OCI-LY3 (cell line): ENCODE data around the gene LITAFD.
"Not testable (repeated sequence)": the region's sequence is repeated elsewhere in the genome, so short reads cannot be mapped to it uniquely, and the experiment has no call there.

Experiments
- H2AFZ ChIP-seq: fragments of 200-600, 300-600 bp; shearing (Covaris generic); 2 replicates; pipeline ENCODE4 v1.6.0; 2014; ENCODE audit warnings: antibody characterized with exemption, low read depth, low read length
- H3K27ac ChIP-seq: fragments of 200-600, 300-600 bp; sonication (generic); 2 replicates; pipeline ENCODE4 v1.5.1; 2014; ENCODE audit warnings: mild to moderate bottlenecking, low read length, moderate library complexity, mixed read lengths
- H3K27me3 ChIP-seq: fragments of 200-600, 300-600 bp; sonication (generic); 2 replicates; pipeline ENCODE4 v1.6.1; 2014; ENCODE audit warnings: low read depth, low read length, mixed read lengths
- H3K36me3 ChIP-seq: fragments of 200-600, 300-600 bp; sonication (generic); replicated peaks from 2 replicates; pipeline ENCODE3; 2014; ENCODE audit warnings: low read depth, low read length, mixed read lengths
- H3K4me1 ChIP-seq: fragments of 300-600, 200-600 bp; sonication (generic); 2 replicates; pipeline ENCODE4 v1.6.1; 2014; ENCODE audit warnings: low read length, mixed read lengths
- H3K4me2 ChIP-seq: fragments of 200-600, 300-600 bp; sonication (generic); 2 replicates; pipeline ENCODE4 v1.6.1; 2014; ENCODE audit warnings: low read length, mixed read lengths
- H3K4me3 ChIP-seq: fragments of 300-600, 200-600 bp; sonication (generic); 2 replicates; pipeline ENCODE4 v1.5.1; 2014; ENCODE audit warnings: antibody characterized with exemption, mild to moderate bottlenecking, low read length, moderate library complexity
- H3K79me2 ChIP-seq: fragments of 300-600, 200-600 bp; shearing (Covaris generic); 2 replicates; pipeline ENCODE4 v1.6.1; 2014; ENCODE audit warnings: mild to moderate bottlenecking, low read length, mixed read lengths
- H3K9ac ChIP-seq: fragments of 300-600, 200-600 bp; shearing (Covaris generic); 2 replicates; pipeline ENCODE4 v1.6.0; 2014; ENCODE audit warnings: mild to moderate bottlenecking, low read length, moderate library complexity
- H3K9me3 ChIP-seq: fragments of 200-600, 300-600 bp; shearing (Covaris generic); 2 replicates; pipeline ENCODE4 v1.6.1; 2014; ENCODE audit warnings: low read length, mixed read lengths; ENCODE audit not compliant: insufficient read depth
- H4K20me1 ChIP-seq: fragments of 200-600, 300-600 bp; sonication (generic); 2 replicates; pipeline ENCODE4 v1.6.1; 2016; ENCODE audit warnings: low read length, mixed read lengths; ENCODE audit not compliant: insufficient read depth
- EZH2phosphoT487 ChIP-seq: fragments of 200-600 bp; shearing (Covaris generic); IDR thresholded peaks from 2 replicates; pipeline ENCODE4 v1.6.1; 2018; ENCODE audit warnings: antibody characterized with exemption, mixed run types, low read depth
- TF ChIP-seq, protein P1 (sequence below): fragments of 200-600, 300-600 bp; sonication (generic); IDR thresholded peaks from 2 replicates; pipeline ENCODE4 v1.5.1; 2014; ENCODE audit warnings: antibody characterized with exemption, low read length, low read depth

LITAFD gene

GRCh38 chr16:8882041-8882617 is at the start of gene LITAFD:
LITAFD (plus strand) TSS chr16:8882351; CDS start chr16:8884356, 2,005 bp downstream.
- Histone ChIP-seq H3K27ac (no peak within 1 kb of the TSS), H3K4me3 (no peak within 1 kb of the TSS), H3K79me2 (no peaks in the 10 kb centered on the region), H3K27me3 (0 out of 2 replicates have a peak, but pooled peaks cover 8% of the 10 kb centered on the region), H4K20me1 (0 out of 2 replicates have a peak, but pooled peaks cover 2% of the 10 kb centered on the region), H3K9ac (no peak within 1 kb of the TSS), H3K4me1 (peaks cover 11% of the 10 kb centered on the region), H3K9me3 (no peaks in the 10 kb centered on the region), H3K36me3 (no peaks in the 10 kb centered on the region), H3K4me2 (no peak within 1 kb of the TSS), H2AFZ (no peak within 1 kb of the TSS)
- TF ChIP-seq EZH2phosphoT487, result no peak
- TF ChIP-seq, protein P1, sequence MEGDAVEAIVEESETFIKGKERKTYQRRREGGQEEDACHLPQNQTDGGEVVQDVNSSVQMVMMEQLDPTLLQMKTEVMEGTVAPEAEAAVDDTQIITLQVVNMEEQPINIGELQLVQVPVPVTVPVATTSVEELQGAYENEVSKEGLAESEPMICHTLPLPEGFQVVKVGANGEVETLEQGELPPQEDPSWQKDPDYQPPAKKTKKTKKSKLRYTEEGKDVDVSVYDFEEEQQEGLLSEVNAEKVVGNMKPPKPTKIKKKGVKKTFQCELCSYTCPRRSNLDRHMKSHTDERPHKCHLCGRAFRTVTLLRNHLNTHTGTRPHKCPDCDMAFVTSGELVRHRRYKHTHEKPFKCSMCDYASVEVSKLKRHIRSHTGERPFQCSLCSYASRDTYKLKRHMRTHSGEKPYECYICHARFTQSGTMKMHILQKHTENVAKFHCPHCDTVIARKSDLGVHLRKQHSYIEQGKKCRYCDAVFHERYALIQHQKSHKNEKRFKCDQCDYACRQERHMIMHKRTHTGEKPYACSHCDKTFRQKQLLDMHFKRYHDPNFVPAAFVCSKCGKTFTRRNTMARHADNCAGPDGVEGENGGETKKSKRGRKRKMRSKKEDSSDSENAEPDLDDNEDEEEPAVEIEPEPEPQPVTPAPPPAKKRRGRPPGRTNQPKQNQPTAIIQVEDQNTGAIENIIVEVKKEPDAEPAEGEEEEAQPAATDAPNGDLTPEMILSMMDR, result no peak

GRCh38 chr16:8832717-8833105 is 49.4 kb upstream of the LITAFD start:
- TF ChIP-seq, protein P1, result no peak
- TF ChIP-seq EZH2phosphoT487, result no peak
- Histone ChIP-seq H3K9ac (no peak overlapping the region), H3K4me1 (no peaks in the 10 kb centered on the region), H3K4me3 (no peak overlapping the region), H4K20me1 (no peaks in the 10 kb centered on the region), H3K27ac (no peak overlapping the region), H2AFZ (no peak overlapping the region), H3K4me2 (no peak overlapping the region), H3K79me2 (peaks cover 46% of the 10 kb centered on the region), H3K9me3 (no peaks in the 10 kb centered on the region), H3K27me3 (no peaks in the 10 kb centered on the region), H3K36me3 (peaks cover 34% of the 10 kb centered on the region)

GRCh38 chr16:8836797-8837196 is 45.4 kb upstream of the LITAFD start:
- H3K36me3 ChIP-seq, H3K9me3 ChIP-seq, H3K9ac ChIP-seq, H3K27ac ChIP-seq, H3K27me3 ChIP-seq, H3K4me3 ChIP-seq, H4K20me1 ChIP-seq, H3K4me1 ChIP-seq, H2AFZ ChIP-seq, H3K4me2 ChIP-seq: not testable (repeated sequence)
- peaks cover 34% of the 10 kb centered on the region for H3K79me2 ChIP-seq

DNA sequence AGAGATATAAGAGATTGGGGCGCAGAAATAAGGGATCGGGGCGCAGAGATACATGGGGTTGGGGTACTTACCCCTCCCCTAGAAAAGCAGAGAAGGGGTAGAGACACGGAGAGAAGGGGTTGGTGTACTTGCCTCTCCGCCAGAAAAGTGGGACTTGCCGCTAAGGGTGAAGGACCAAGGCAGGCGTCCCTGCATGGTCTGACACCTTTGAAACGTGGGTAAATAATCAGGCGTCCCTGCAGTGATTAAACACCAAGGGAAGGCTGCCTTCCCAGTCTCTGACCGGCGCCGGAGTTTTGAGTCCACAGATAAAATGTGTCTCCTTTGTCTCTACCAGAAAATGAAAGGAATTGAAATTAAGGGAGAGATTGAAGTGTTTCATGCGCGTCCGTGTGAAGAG is 44.6 kb upstream of the LITAFD start:
- not testable (repeated sequence) for H3K4me1 ChIP-seq, H3K4me2 ChIP-seq, H3K9ac ChIP-seq, H3K27me3 ChIP-seq, H3K9me3 ChIP-seq, H2AFZ ChIP-seq, H3K36me3 ChIP-seq, H4K20me1 ChIP-seq, H3K4me3 ChIP-seq, H3K27ac ChIP-seq
- peaks cover 26% of the 10 kb centered on the region for H3K79me2 ChIP-seq

DNA sequence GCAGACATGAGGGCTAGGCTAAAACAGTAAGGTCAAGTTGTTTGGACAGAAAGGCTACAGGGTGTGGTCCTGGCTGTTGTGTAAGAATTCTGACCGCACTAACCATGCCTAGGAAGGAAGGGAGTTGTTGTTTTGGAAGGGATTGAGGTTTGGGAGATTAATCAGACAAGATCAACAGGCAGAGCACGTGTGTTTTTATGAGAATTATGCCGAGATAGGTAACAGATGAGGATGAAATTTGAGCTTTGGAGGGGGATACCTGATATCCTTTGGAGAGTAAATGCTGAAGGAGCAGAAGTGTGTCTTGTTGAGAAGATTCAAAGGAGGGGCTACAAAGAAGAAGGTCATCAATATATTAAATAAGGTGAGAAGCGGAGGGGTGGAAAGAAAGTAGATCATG is 40.1 kb upstream of the LITAFD start:
- peaks cover 26% of the 10 kb centered on the region for H3K79me2 ChIP-seq
- H3K9me3 ChIP-seq, H3K9ac ChIP-seq, H3K36me3 ChIP-seq, H3K27me3 ChIP-seq, H3K27ac ChIP-seq, H3K4me2 ChIP-seq, H2AFZ ChIP-seq, H3K4me1 ChIP-seq, H3K4me3 ChIP-seq: not testable (repeated sequence)
- H4K20me1 ChIP-seq, result peaks cover 12% of the 10 kb centered on the region; the same call in 1 of the 2 replicates

DNA sequence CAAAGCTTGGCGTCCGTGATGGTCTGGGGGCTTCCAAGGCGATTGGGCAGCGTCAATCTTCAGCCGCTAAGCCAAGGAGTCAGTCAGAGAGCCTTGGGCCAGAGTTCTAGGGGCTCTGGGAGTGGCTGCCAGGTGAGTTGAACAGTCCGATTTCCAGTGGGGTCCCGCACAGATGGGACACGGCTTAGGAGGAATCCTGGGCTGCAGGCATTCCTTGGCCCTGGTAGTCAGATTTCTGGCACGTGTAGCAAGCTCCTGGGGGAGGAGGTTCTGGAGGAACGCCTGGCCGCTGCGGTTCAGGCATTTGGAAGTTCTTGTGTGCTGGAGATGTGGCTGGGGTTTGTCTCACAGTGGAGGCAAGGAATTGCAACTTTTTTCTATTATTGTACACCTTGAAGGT is 38.9 kb upstream of the LITAFD start:
- Histone ChIP-seq H4K20me1 (peaks cover 12% of the 10 kb centered on the region; the same call in 1 of the 2 replicates), H3K79me2 (peaks cover 26% of the 10 kb centered on the region)
- H3K4me3 ChIP-seq, H3K27me3 ChIP-seq, H3K36me3 ChIP-seq, H3K27ac ChIP-seq, H3K4me2 ChIP-seq, H3K4me1 ChIP-seq, H2AFZ ChIP-seq, H3K9ac ChIP-seq, H3K9me3 ChIP-seq: not testable (repeated sequence)
